D721Med (cell line): ENCODE results near the gene SNAI1.
"Not testable (repeated sequence)": the region's sequence is repeated elsewhere in the genome, so short reads cannot be mapped to it uniquely, and the experiment has no call there.

Experiments used
- DNase-seq: peaks from one replicate; pipeline ENCODE4 v3.0.0; 2011; ENCODE audit warnings: low spot score; ENCODE audit not compliant: insufficient read length
- FAIRE-seq: peaks from 2 replicates; lab custom pipeline; 2011; peaks lifted over from hg19 to GRCh38; lab: Jason Lieb, UNC
- CTCF ChIP-seq: IDR thresholded peaks from 2 replicates; pipeline ENCODE4 v1.5.1; 2012; ENCODE audit warnings: mild to moderate bottlenecking, control low read depth; ENCODE audit not compliant: insufficient read depth; ENCODE audit errors: missing control alignments

The SNAI1 gene

DNA sequence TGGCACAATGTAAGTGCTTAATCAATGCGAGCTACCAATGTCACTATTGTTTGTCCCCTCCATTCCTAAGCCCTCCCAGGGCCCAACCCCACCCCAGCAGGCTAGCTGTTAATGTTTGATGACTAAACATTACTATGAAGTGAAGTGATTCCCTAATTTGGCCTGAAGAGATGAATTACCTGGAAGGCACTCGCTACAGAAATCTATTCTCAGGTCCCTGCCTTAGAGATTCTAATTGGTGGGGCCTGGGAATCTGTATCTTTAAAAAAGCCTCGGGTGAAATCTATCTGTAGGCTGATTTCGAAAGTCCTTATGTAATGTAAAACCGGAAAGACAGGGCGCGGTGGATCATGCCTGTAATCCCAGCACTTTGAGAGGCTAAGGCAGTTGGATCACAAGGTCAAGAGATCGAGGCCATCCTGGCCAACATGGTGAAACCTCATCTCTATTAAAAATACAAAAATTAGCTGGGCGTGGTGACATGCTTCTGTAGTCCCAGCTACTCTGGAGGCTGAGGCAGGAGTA, 16.9 kb upstream of the SNAI1 start:
- FAIRE-seq (no peak), DNase-seq (no peak)
- no peak for TF ChIP-seq CTCF

GRCh38 chr20:49966861-49967260, 15.9 kb upstream of the SNAI1 start:
- no peak for TF ChIP-seq CTCF
- FAIRE-seq (no peak), DNase-seq (no peak)

- no peak for FAIRE-seq
- TF ChIP-seq CTCF = no peak
- no peak for DNase-seq
Observed at GRCh38 chr20:49969234-49969633, 13.5 kb upstream of the SNAI1 start.

DNA sequence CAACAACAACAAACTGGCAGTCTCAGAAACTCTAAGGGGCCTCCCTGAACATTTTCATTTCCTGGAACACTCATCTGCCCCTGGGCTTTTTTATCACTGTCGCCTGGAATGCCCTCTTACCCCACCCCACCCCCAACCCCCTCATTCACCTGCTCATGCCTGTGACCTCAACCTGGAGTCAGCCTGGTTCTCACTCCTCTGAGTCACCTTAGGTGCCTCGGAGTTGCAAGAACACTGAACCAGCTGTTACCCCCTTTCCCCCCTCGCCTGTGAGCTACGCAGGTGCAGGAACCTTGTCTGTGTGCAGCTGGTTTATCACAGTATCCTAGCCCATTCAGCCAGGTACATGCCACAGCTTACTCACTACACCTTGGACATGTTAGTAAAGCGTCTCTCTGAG, 12.8 kb upstream of the SNAI1 start:
- FAIRE-seq = no peak
- DNase-seq = no peak

GRCh38 chr20:49970498-49970897, 12.3 kb upstream of the SNAI1 start:
- no peak for DNase-seq
- no peak for TF ChIP-seq CTCF
- no peak for FAIRE-seq

More for the DNA sequence above, 12.8 kb upstream of the SNAI1 start:
- TF ChIP-seq CTCF = no peak

- FAIRE-seq = no peak
- DNase-seq = no peak
- no peak for TF ChIP-seq CTCF
Observed at GRCh38 chr20:49973981-49974380, 8.8 kb upstream of the SNAI1 start.

GRCh38 chr20:49976542-49976941, 6.2 kb upstream of the SNAI1 start:
- DNase-seq (no peak), FAIRE-seq (no peak)
- TF ChIP-seq CTCF = no peak

- not testable (repeated sequence) for FAIRE-seq, DNase-seq
Observed at GRCh38 chr20:49977740-49978139, 5.0 kb upstream of the SNAI1 start.
